HG02870 (cell line): ENCODE data around the gene ARID5B.

Source experiments
- ATAC-seq: cut with Tn5 transposase; IDR thresholded peaks from one replicate; pipeline ENCODE4 v1.9.1; 2021; ENCODE audit warnings: mild to moderate bottlenecking, moderate library complexity; ENCODE audit not compliant: unreplicated experiment

Gene ARID5B

DNA sequence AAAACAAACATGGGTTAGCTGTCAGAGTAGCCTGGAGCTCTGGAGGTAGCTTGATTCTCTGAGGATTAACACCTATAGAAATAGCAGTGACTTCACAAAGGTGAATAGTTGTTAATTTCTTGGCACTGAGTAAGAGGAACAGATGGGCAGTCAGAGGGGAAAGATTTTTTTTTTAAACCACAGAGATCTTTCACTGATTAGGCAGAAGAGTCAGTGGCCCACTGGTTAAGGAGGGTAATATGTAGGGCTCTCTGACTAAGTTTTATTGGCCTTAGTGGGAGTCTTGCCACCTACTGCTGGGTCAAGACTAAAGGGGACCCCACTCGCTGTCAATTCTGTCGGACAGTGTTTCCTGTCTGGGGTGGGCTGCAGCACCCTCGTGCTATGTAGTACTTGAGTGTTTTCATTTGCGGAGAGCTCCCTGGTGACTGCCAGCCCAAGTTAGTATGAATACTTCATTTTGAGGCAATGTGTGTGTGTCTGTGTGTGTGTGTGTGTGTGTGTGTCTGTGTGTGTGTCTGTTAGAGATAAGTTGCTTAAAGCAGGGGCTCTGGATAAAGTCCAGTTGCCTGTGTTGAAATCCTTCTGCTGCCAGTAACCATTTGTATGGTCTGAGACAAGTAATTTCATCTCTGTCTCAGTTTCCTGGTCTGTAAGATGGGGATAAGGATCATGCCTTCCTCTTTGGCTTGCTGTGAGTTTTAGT is 145.2 kb downstream of the ARID5B start:
- ATAC-seq = peak; percentile 22

DNA sequence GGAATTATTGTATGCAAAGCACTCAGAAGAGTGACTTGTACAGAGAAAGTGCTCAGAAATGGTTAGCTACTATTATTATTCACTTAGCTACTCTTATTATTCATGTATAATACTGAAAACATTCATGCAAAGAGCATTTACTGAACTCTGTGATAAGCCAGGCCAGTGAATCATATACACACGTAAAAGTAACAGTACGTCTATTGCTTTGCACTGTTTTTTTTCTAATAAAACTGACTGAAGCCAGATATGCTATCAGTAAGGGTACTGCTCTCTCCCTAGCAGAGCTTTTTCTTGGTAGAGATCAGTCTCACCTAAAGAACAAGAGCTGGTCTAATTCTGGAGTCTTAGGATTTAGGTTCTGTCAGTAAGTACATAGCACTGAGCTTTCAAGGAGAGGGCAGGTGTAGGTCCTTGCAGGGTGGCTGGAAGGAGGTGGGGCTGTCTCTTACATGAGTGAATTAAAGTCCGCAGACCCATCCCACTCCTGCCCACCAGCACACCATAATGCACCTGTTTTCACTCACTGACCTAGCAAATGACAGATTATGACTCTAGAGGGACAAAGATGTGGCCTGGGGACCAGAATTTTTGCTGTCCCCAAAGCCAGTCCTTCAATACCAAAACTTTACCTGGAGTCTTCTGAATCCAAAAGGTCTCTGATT is 145.9 kb downstream of the ARID5B start:
- peak; percentile 46 for ATAC-seq

DNA sequence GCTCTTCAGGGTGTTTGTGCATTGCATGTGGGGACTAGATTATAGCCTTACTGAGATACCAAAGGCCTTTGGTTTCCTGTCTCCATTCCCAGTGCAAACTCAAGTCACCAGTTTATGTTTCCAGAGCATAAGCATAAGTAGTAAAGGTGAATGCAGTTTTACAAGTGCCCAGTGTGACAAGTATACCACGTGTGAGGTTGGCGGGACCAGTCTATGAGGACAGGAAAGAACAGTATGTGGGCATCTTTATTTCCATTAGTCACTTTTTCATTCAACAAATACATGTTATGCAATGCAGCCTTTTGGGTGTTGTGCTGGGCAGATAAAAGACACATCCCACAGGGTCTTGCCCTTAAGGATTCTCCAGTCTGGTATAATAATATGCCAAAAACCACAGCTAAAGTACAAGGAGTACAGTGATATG is 146.5 kb downstream of the ARID5B start:
- ATAC-seq = no peak

DNA sequence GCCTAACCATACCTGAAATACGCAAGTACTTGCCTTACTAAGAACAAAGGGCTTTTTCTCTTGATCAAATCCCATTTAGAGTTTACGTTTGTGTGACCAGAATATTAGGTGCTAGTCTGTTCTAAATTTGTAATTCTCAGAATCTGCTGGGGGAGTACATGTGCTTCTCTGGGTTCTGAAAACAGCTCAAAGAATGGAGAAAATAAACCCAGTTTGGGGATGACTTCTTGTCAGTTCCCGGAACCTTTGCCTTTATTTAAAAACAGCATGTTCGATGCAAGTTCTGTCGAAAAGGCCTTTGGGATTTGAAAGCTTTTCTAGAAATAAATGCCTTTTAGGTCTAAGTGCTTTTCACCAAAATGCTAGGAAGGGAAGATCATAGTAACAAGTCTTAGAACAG is 147.0 kb downstream of the ARID5B start:
- no peak for ATAC-seq

DNA sequence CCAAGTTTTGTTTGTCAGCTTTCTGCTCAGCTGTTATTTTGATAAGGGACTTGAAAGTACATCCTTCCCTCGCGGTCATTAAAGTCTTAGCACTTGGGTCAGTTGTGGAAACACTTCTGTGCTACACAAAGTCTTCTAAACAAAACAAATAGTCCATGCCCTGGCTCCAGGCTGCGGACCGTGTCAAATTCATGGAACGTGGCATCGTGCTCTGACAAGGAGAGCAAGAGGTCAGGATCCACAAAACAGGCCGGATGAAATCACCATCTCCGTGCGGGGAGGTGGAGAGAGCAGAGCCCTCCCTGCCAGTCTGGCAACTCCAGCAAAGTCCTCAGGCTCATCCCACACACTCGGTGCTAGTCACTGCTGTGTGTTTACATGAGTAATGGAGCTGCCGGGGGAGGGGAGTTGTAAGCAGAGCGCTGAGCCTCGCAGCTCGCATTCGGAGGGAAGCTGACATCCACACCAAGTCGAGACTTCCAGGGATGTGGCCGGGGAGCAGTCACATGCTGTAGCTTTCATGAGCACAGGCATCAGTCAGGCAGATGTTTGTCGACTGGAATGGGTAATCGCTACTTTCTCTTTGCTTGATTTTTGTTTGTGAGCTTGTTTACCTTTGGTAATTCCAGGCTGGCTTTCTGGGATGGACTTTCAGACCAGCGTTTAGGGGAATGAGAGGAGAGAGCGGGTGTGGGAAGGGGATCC is 147.6 kb downstream of the ARID5B start:
- no peak for ATAC-seq

DNA sequence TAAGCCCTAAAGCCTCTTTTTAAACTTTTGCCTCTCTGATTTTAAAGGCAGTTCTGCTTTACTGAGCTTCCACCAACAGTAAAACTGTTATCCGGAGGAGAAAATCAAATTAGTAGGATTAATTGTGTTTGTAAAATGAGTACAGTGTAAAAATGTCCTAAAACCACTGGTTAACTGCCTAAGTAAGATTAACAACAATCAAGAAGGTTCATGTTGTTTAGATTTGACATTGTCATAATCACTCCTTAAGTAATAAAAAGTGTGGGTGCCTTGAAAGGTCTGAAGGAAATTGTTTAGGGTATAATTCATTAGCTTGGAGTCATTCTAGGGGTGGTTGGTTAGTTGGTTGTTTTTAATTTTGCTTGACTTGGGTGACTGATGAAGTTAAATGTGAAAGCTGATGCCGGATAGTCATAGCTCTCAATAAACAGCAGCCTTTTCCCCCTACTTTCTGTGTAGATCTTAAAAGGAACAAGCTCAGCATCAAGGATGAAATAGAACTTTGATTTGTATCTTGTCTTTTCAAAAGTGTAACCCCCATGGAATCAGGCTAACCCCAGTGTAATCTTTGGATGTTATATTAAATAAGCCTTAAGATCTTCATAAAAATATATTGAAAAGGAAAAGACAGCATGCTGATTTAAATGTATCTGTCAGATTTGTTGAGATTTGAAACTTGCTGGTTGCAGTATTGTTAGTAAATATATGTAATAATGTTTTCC is 148.3 kb downstream of the ARID5B start:
- ATAC-seq = no peak

DNA sequence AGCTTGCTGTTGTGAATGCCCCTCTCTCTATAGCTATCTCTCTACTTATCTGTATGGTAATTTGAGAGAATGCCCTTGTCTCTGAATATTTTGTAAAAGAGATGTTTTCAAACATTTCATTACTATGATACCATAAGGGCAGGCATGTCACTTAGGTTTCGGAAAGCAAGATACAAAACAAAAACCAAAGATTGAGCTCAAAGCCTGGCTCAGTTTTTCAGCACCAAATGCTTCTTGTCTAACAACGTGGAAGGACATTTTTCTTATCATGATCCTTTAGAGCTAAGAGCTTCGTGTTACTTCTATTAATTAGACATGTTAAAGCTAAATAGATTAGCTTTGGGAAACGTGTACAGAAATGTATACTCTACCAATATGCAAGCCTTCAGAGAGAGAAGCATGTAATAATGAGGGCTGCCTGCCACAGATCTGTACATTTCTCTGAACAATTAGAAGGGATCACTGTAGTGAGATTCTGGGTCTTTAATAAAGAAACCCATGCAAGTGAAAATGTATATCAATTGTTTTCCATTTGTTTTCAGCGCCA is 148.9 kb downstream of the ARID5B start:
- no peak for ATAC-seq

DNA sequence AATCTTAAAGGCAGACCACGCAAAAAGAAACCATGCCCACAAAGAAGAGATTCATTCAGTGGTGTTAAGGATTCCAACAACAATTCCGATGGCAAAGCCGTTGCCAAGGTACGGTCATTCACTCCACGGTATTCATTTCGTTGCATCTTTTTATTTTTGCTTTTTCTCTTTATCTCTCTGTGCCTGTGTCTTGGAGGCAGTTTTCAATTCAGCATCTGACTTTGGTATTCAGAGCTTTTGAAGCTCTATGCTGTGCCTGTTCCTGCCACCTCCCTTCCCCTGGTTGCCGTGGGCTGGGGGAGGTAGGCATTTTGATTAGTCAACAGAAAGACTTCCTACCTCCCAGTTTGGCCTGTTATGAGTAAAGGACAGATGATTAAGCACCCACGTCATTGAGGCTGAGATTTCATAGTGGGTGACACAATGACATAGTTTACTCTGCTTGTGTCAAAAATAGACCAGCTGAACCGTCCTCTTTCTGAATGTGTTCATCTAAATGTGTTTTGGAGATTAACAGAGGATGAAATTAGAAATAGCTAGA is 149.5 kb downstream of the ARID5B start:
- ATAC-seq = peak; percentile 40

DNA sequence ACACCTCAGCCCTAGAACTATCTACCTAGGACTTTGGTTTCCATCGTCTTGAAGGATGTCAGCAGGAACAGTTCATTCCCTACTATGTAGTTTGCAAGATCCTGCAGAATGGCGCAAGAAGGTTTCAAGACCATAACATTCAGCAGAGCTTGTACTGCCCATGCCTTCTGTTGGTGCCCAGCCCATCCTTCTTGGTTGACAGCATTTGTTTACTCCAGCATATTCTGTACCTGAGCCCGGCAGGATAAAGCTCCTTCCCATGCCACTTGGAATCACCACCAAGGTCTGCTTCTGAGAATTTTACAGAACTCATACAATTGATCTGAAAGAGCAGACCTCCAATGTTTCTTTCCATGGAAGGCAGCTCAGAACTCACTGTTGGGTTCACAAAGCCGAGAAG is 150.8 kb downstream of the ARID5B start:
- ATAC-seq = no peak

DNA sequence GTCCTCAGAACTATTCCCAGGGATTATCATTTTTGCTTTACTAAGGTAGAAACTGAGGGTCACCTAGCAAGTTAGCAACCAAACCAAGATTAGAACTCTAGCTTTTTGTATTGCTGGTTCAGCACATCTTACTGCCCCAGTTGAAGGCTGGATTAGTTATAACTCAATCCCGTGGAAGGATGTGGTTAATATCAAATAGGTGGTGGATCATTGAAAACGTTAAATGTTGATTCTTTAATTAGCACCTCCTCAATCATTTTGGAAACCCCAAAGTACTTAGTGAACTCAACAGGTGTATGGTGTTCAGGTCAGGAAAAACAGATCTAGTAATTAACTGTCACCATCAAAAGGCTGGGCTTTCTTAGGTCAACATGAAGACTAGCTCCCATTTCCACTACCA is 152.4 kb downstream of the ARID5B start:
- no peak for ATAC-seq

DNA sequence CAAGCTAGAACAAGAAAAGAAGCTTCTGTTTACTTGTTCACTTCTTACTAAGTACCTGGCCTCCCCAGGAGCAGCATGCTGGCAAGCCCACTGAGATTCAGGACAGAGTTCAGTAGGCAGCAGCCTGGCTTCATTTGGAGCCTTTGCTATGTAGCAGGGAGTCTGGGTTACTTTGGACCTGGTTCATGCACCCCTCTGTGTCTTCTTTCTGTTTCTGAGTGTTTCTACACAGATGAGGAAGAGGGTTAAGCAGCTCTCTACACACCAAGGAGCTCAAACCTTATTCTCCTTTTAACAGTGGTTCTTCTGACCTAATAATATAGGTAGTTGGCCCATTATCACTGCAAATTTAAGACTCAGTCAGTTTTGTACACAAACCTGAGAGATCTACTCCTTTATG is 152.9 kb downstream of the ARID5B start:
- ATAC-seq = no peak

DNA sequence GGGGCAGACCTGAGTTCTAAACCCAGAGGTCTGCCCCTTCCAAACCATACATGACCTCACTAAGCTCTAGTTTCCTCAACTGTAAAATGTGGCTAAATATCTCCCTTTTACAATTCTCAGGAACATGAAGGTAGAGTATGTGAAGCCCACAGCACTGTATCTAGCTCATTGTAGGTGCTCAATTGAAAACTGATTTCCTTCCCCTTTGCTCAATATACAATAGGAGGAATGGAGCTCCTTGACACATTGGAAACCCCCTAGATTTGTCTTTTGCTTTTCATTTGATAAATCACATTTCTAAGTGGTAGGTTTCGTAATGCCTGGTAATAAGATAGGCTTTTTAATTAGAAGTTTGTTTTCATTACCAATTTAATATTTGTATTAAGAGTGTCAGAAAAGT is 153.3 kb downstream of the ARID5B start:
- ATAC-seq = no peak

DNA sequence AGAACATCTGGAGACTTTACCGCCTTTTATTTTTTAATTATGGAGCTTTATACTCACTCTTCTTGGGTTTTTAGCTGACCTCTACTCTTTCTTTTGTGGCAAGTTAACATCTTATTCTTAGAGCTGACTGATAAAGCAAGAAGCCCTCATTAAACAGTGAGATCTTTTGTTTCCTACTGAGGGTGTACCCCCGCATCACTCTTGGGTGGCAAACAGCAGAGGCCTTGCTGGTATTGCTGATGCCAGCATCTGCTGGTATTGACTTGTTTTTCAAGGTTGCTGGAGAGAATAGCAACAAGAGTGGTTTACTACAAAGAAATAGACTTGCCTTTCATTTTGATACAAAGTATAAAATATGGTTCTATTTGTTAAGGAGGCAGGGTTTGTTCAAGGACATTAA is 154.7 kb downstream of the ARID5B start:
- no peak for ATAC-seq

DNA sequence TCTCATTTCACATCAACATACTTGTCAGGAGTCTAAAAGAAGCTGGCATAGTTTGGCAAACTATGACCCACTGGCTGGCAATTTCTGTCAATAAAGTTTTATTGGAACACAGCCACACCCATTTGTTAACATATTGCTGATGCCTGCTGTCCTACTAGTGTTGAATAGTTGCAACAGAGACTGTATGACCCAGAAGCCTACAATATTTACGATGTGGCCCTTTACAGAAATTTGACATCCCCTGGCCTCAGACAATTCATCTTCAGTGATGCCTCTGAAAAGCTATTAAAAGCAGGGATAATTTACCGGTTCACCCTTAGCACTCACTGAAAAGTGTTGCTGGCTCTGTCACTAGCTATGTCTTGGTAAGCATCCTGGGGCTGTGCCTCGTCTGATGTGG is 155.2 kb downstream of the ARID5B start:
- ATAC-seq = no peak

DNA sequence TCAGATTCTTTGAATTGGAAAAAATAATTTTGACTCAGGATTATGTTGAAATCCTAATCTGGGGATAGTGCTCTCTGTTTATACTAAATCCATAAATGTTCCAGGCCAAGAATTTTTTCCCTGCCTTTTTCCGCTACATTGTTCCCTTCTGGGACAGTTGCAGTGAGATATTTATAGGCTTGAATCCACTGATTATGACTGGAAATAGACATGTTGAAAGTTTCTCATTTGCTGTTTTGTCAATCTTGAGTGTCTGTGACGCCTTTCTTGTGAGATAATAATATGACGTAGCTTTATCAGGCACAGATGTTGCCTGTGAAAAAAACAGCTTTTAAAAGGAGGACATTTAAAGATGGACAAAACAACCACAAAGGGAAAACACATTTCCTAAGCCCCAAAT is 155.9 kb downstream of the ARID5B start:
- no peak for ATAC-seq

DNA sequence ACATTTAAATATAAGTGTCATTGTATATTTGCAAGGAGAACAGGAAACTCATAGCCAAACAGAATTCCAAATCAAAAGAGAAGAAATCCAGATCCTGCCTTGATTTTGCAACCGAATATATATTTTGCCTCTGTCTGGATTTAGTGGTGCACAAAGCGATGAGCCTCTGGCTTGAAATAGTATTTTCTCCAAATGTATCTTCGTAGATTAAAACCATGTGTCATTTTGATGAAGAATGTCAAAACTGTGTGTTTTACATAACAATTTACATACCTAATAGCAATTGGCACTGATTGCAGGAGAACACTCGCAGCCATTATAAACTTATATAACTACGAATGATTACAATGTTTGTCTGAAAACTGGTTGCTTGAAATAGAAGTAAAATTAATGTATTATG is 156.4 kb downstream of the ARID5B start:
- no peak for ATAC-seq

DNA sequence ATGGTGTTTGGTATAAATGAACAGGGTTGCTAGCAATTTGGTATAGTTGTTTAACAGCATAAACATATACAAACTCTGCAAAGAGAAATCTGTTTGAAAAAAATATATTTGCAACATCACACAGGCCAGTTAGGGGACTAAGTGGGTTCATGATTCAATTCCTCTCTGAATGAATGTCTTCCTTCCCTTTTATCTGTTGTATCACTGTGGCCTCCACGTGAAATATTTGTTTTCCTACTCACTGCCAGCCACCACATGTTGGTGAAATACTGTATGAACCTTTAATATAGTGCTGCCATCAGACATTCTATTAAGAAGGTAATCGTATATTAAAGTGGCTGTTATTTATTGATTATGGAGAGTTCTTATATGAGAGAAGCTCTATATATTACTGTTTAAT is 157.0 kb downstream of the ARID5B start:
- ATAC-seq = no peak

DNA sequence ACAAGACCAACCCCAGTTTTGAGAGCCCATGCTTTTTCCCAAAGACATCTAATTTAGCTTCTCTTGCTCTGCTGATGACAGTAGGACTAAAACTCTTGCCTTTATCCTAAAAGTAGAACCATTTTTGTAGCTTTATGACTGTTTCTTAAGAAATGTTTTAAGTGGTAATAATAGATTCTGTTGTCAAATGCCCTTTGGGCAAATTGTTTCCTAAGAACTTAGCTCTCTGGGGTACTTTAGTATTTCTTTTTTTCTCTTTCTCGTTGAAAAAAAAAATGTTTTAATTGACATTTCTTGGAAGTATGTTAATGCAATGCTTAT is 157.4 kb downstream of the ARID5B start:
- no peak for ATAC-seq

DNA sequence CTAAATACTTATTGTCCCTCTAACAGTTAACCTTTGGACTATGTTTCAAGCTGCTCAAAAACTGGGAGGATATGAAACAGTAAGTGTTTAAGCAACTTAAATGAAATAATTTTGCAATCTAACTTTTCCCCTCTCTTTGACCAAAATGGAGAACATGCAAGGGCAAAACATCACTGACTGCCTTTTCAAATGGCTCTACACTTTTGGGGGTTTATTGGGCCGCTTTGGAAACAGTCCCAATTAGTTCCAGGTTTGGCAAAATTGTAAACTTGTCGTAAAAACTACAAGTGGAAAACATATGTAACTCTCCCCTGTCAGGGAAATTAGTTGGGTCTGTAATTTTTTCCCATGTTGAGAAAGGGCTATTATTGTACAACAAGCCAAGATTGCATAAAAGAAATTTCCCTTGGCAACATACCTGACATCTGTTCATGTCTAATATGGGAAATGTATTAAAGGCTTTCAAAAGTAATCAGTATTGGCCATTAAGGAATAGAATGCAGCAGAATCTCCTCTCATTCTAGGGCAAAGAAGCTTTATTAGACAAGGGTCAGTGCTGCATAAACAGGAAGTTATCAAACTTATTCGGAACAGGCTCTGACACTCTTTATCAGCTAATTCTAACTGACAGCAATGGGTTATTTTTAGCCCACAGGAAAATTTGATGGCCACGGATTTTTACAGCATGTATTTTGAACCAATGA is 157.9 kb downstream of the ARID5B start:
- no peak for ATAC-seq

DNA sequence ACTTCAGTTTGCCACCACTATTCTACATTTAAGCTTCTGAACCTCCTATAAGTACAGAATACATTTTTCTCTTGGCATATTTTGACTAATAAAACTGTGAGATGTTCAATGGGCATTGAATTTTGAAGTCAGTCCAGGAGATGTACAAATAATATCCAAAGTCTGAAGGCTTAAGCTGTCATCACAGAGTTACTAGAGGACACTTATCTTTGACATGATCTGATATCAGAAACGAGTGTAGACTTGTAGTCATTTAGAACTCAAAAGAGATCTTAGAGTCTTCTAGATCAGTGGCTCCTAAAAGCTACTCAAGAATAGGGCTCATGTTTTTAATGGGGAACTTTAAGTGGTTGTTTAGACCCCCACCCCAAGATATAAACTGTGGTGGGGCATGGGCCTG is 160.5 kb downstream of the ARID5B start:
- ATAC-seq = no peak
